Measurements from ENCODE around the gene ADAMTS6.
"Not testable (repeated sequence)": the region's sequence is repeated elsewhere in the genome, so short reads cannot be mapped to it uniquely, and the experiment has no call there.

Gene ADAMTS6, protein sequence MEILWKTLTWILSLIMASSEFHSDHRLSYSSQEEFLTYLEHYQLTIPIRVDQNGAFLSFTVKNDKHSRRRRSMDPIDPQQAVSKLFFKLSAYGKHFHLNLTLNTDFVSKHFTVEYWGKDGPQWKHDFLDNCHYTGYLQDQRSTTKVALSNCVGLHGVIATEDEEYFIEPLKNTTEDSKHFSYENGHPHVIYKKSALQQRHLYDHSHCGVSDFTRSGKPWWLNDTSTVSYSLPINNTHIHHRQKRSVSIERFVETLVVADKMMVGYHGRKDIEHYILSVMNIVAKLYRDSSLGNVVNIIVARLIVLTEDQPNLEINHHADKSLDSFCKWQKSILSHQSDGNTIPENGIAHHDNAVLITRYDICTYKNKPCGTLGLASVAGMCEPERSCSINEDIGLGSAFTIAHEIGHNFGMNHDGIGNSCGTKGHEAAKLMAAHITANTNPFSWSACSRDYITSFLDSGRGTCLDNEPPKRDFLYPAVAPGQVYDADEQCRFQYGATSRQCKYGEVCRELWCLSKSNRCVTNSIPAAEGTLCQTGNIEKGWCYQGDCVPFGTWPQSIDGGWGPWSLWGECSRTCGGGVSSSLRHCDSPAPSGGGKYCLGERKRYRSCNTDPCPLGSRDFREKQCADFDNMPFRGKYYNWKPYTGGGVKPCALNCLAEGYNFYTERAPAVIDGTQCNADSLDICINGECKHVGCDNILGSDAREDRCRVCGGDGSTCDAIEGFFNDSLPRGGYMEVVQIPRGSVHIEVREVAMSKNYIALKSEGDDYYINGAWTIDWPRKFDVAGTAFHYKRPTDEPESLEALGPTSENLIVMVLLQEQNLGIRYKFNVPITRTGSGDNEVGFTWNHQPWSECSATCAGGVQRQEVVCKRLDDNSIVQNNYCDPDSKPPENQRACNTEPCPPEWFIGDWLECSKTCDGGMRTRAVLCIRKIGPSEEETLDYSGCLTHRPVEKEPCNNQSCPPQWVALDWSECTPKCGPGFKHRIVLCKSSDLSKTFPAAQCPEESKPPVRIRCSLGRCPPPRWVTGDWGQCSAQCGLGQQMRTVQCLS (N-terminal part only)

DNA sequence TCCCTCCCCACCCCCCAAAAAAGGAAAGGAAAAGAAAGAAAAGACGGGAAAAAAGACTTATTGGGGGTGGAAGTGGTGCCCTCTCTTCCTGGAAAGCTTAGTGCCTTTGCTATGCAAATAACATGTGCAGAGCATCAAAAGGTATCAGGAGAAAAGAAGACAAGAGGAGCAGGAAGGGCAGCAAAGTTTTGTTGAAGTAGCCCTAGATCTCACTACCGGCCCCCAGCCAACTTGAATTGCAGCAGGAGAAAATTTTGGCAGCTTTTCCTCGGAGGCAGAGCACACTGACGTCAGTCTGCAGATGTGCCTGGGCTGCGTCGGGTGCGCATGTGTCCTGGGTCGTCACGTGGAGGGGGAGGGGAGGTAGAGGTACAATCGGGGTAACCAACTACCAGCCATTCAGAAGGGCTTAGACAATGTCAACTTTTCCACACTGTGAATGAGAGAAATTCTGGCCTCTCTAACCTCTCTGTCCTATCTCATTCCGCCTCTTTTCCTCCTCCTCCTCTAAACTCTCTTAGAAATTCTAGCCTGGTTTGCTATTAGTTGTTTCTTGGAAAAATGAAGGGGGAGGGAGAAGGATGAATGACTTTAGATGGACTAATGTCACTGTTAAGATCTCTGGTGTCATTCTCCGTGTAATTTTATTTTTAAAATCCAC, at the start of gene ADAMTS6:
TSS of gene ADAMTS6 (minus strand) at position 286 of the 661 bp plus-strand sequence. CDS start 8,247 bp downstream, outside the sequence.
- peak; percentile 81 for DNase-seq

DNA sequence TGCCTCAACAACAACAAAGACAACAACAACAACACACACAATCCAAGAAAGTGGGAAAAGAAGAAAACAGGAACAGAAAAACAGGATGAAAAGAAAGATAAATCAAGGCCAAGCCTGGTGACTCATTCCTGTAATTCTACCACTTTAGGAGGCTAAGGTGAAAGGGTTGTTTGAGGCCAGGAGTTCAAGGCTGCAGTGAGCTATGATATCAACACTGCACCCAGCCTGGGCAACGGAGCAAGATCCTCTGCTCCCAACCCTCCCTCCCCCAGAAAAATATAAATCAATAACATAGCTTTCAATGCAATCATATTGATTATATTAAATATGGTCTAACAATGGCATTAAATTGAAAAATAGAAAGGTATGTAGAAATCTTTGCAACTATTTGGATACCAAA, 49.2 kb upstream of the ADAMTS6 start:
- DNase-seq: no peak

DNA sequence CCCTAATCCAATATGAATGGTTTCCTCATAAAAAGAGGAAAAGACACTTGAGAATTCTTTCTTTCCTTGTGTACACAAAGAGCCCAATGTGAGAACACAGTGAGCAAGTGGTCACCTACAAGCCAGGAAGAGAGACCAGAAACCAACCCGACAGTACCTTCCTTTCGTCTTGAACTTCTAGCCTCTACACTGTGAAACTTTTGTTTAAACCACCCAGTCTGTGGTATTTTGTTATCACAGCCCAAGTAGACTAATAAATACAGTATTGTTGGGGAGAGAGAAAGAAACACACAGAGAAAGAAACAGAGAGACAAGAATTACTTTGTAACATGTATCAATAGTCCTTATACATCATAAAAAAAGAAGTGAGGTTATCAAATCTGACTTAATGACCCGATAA, 44.0 kb upstream of the ADAMTS6 start:
- no peak for DNase-seq

DNA sequence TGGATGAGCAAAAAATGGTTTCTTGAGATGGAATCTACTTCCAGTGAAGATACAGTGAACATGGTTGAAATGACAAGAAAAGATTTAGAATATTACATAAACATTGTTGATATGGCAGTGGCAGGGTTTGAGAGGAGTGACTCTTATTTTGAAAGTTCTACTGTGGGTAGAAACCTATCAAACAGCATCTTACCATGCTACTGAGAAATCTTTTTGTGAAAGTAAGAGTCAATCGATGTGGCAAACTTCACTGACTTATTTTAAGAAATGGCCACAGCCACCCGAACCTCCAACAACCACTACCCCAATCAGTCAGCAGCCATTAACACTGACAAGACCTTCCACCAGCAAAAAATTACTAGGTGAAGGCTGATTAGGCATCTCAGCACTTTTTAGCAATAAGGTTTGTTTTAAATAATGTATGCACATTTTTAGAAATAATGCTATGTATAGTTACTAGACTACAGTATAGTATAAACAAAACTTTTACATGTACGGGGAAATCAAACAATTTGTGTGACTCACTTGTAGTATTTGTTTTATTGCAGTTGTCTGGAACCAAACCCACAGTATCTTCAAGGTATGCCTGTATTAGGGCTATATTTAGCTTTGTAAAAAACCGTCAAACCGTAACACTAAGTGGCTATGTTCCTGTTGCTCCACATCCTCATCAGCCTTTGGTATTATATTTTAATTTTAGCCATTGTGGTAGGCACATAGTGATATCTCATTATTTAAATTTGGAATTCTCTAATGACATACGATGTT, 30.6 kb upstream of the ADAMTS6 start:
- DNase-seq: no peak

DNA sequence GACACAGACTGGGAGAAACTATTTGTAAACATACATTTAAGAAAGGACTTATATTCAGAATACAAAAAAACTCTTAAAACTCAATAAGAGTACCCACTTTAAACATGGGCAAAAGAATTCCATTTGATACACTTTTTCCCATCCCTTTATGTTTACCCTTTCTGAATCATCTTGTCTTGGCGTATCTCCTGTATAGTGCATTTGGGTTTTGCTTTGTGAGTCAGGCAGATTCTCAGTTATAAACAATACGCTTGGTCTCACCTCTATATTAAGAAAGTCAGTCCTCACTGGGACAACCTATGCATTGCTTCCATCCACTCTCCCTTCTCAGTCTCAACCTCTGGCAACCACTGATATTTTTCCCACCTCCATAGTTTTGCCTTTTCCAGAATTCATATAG, 27.3 kb upstream of the ADAMTS6 start:
- DNase-seq: no peak

DNA sequence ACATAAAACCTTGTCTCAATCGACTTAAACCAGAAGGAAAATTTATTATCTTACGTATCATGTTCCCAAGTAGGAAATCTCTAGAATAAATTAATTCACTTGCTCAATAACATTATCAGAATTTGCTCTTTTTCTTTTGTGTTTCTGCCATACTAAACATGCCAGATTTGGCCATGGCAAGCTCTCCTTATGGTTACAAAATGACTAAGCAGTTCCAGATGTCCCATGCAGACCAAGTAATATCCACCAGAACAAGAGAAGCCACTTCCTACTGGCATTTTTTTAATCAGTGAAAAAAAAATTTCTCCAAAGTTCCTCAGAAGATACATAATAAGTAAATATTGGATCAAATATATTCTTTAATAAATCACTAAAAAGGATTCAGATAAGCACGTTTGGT, 25.2 kb upstream of the ADAMTS6 start:
- DNase-seq: no peak

DNA sequence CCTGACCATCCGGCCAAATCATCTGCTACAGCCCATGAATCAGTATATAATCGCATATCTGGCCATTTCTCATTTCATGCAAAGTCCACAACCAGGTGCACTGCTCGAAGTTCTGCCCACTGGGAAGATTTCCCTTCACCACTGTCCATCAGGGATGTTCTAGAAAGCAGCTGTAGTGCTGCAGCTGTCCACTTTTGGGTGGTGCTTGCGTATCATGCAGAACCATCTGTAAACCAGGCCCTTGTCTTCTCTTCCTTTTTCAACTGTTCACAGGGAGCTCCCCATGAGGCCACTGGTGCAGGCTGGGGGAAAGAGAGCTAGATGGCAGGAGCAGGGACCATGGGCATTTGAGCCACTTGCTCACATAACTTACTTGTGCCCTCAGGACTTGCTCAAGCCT, 7.4 kb upstream of the ADAMTS6 start:
- DNase-seq: no peak

DNA sequence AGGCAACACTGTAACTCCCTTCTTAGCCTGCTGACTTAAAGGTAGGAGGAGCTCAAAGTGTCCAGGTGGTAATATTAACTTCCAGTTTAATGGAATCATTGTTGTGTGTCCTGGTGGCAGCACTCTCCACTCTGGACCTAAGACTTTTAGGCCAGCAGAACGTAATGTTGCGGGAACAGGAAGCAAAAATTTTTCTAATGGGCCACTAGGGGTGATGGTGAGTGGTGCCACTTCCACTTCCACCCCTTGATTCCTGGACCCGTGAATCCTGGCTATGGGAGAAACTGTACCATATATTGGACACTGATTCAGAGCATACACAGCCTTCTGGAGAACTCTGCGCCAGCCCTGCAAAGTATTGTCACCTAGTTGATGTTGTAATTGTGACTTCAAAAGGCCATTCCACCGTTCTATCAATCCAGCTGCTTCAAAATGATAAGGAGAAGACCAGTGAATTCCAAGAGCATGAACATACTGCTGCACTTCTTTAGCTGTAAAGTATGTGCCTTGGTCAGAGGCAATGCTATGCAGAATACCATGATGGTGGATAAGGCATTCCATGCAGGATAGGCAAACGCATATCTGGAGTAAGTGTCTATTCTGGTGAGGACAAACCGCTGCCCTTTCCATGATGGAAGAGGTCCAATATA, 6.4 kb upstream of the ADAMTS6 start:
- DNase-seq: not testable (repeated sequence)

DNA sequence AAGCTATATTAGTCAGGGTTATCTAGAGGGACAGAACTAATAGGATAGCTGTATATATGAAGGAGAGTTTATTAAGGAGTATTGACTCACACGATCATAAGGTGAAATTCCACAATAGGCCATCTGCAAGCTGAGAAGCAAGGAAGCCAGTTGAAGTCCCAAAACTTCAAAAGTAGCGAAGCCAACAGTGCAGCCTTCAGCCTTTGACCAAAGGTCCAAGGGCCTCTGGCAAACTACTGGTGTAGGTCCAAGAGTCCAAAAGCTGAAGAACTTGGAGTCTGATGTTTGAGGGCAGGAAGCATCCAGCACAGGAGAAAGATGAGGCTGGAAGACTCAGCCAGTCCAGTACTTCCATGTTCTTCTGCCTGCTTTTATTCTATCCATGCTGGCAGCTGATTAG, 5.1 kb upstream of the ADAMTS6 start:
- not testable (repeated sequence) for DNase-seq

DNA sequence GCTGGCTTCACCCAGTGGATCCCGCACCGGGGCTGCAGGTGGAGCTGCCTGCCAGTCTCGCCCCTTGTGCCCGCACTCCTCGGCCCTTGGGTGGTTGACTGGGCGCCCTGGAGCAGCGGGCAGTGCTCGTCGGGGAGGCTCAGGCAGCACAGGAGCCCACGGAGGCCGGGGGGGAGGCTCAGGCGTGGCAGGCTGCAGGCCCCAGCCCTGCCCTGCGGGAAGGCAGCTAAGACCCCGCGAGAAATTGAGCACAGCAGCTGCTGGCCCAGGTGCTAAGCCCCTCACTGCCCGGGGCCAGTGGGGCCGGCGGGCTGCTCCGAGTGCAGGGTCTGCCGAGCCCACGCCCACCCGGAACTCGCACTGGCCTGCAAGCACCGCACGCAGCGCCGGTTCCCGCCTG, 3.7 kb upstream of the ADAMTS6 start:
- DNase-seq: no peak

DNA sequence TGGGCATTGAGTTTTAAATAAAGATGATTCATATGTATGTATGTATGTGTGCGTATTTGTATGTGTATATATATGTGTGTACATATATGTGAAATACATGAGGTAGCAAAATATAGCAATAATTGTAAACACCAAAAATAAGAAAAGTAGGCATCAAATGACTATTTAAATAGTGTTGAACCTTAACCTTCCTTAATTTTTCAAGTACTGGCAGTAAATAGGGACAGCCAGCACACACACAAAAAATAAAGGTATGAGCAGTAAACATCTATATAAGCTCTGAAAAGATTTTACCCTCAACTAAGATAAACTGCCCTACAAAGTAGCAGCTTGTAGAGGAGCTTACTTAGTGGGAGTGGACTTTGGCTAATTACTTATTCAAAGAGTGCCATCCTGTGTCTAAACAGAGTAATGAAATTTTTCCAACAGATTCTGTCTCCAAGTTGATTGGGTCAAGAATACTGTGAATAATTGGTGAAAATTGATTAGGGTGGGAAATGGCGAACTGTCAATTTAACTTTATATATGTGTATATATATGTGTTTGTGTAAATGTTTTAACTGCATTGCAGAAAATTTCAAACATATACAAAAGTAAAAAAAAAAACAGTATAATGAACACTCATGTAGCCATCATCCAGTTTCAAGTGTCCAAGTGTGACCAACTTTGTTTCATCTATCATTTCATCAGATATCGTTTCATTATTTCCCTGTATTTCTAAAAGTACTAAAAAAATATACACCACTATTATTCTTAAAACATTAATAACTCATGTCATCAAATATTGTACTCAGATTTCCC, 2.0 kb upstream of the ADAMTS6 start:
- no peak for DNase-seq

DNA sequence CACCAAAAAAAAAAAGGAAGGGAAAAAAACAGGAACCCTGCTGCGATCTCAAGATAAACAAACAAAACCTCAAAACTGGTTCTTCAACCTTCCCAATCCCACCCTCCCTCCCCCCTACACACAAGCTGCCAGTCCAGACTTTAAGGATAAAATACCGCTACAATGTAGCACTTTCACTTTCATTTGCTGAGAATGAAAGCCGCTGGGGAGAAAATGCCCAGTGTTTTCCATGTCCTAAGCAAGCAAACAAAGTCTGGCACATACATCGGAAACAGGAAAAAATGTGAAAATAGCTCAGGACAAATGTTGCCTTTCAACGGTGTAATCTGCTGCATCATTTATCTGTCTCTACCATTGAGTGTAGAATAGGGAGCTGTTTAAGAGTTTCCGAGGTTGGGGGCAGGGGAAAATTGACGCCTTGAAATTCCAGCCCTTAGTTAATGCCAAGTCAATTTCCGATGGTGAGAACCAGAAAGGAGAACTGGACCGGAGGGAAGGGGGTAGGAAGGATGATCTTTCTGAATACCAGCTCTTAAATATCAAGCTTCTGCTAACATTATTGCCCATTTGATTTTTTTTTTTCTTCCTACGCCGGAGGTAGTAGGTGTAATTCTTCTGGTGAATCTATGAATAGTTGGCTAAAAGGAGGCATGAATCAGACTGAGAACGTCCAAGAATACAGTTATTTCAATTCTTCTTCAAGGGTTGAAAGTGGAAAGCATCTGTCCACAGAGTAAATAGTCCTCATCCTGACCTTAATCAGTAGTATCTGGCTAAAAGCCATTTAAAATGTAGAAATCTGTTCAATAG, 1.2 kb upstream of the ADAMTS6 start:
- DNase-seq: no peak

DNA sequence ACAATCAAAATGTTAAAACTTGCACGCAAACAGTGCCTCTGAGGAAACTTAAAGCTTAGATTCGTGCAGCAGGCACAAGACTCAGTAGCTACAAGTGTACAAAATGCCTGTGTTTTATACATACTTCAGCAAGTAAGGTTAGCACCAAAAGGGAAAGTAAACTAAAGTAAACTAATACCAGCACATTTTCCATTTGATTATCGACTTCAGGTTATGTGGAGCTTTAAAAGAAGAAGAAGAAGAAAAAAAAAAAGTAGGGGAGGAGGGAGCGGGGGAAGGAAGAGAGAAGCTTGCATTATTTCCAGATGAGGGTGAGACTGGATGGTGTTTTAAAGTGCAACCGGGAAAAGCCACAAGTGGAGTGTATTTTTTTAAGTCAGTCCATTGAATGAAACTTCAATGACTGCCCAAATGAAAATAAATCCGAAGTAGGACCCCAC, 596 bp upstream of the ADAMTS6 start:
- DNase-seq: no peak

DNA sequence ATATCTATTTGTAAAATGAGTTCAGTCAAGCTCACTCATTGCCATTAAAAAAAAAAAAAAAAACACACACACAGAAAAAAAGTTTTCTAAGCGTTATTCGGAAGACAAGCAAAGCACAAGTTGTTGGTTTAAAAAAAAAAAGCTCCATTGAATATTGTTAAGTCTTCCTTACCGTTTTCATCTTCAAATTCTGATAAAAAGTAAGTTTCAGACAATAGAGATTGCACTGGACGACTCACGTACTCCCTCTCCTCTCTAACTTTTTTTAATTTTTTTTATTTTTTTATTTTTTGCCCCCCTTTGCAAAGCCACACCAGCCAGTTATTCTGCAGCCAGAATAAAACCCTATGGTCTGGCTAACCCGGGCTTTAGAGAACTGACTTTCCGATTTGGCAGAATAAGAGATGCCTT, 544 bp downstream of the ADAMTS6 start:
- no peak for DNase-seq

DNA sequence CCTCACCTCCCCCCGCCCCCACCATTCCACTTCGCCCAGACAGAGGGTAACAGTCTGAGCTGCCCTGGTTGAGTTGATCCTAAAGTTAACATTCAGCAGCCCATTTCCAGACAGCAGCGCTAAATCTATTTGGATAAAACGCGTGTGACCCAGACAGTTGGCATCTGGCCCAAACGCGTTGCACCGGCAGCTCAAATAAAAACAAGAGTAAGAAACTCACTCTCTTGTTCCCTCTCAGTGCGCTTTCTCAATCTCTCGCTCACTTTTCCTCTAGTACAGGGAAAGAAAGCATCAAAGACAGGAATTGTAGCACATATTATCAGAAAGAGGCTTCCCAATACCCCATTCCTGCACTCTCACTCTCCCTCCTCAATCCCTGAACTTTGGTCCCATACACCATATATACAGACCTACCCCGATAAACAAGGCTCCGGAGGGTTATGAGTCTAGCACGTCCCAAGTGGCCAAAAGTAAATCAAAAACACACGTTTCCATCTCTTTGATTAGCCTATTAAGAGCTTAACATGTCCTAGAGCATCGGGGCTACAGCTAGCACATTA, 1.3 kb downstream of the ADAMTS6 start:
- no peak for DNase-seq

DNA sequence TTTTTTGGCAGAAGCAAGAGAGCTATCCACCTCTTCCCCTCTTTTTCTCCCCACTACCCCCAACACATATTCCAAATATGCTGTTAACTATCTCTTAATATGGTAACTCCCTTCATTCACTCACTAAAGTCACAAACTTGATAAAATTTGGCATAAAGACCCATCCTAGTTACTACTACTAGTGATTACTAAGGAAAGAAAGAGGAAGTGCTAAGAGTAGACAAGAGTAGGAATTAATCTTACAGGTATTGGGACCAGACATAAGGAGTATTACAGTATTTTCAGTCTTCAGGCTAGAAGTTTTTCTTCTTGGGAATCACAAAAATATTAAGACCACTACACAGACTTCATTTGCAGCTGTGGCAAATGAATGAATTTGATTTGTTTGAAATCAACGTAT, 2.2 kb downstream of the ADAMTS6 start:
- DNase-seq: no peak

DNA sequence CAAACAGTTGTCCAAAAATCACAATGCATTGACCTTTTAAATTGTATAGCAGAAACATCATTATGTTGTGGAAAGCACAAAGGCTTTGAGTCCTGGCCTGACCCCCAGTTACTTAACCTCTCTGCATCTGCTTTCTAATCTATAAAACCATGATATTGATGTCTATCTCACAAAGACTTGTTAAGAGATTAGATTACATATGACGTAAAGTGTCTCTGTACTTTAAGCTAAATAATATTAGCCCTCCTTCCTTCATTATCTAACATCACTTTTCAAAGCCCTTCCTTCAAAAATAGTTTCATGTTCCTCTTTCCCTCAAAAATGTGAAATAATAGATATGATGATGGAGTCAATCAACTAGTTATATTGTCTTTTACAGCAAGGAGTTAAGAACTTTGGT, 3.4 kb downstream of the ADAMTS6 start:
- no peak for DNase-seq

DNA sequence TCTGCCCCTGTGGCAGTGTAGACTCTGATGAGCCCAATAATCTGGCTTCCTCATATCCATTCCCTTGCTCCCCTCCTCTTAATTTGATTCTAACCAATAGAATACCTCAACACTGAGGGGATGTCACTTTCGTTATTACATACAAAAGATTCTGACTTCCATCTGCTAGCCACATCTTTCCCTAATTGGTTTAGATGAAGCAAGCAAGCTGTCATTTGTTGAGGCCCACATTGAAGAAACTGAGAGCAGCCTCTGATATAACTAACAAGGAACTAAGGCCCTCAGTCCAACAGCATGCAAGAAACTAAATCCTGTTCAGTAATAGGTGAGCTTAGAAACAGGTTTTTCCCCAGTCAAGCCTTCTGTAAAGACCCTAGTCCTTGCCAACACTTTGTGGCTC, 5.8 kb downstream of the ADAMTS6 start:
- no peak for DNase-seq

DNA sequence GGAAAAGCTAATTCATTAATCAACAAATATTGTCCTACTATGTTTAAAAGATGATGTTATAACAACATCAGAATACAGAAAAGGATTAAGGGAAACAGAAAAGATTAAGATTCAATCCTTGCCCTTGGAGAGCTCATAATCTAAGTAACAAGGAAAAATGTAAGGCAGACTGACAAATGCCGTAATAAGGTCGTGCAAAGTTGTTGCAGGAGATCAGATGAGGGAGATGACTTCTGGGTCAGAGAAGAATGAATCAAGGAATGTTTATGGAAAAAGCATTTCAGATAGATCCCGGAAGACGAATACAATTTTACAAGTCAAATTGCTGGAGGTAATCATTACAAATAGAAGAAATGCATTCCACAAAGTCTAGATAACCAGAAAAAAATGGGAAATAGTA, 6.4 kb downstream of the ADAMTS6 start:
- DNase-seq: no peak

Data from CD4-positive, alpha-beta T cell treated with Interferon gamma for 1 hour (primary cell).